Measurements from ENCODE around the gene DNAI2. TPM values are rescaled to one million over a fixed set of nuclear protein-coding genes. Genes with fewer than 3 reads are reported as not detected.

The DNAI2 gene
- total RNA-seq, 1 experiment from 2014 or later = not detected

GRCh38 chr17:74245871-74246270 is 28.2 kb upstream of the DNAI2 start:
- DNase-seq (no peak), ATAC-seq (no peak)
- H3K9ac ChIP-seq (ENCODE audit: low read length) = no peak overlapping the region
- H3K36me3 ChIP-seq (ENCODE audit: low read depth, low read length) = no peaks in the 10 kb centered on the region
- H3K4me1 ChIP-seq (ENCODE audit: insufficient read depth, low read length) = no peaks in the 10 kb centered on the region
- no peak overlapping the region for H3K4me3 ChIP-seq (ENCODE audit: low read length)
- TF ChIP-seq CTCF (conservative IDR thresholded peaks at IDR 0.05; ENCODE audit: low read depth, low read length) = no peak
- no peak for TF ChIP-seq EZH2 (IDR thresholded peaks at IDR 0.05; ENCODE audit: low read length, unreplicated experiment)
- TF ChIP-seq EZH2phosphoT487 (IDR thresholded peaks at IDR 0.05; ENCODE audit: borderline replicate concordance, low read length) = no peak
- no peaks in the 10 kb centered on the region for H3K9me2 ChIP-seq (replicated peaks; ENCODE audit: low read length)
- BruUV-seq (replicated peaks) = no TSS peak
- ChIA-PET CTCF (no interaction called here), POLR2A (ENCODE audit: unreplicated experiment) (no interaction called here)
- H3K27ac ChIP-seq (ENCODE audit: low read length) = no peak overlapping the region
- no peak overlapping the region for H2AFZ ChIP-seq (ENCODE audit: low read length)
- intact Hi-C loops (cut with micrococcal nuclease) = no loop called here
- H3F3A ChIP-seq (ENCODE audit: low read length, unreplicated experiment) = no peaks in the 10 kb centered on the region
- no peaks in the 10 kb centered on the region for H3K9me3 ChIP-seq (ENCODE audit: low read length)
- H4K20me1 ChIP-seq (ENCODE audit: low read length) = no peaks in the 10 kb centered on the region
- no peak overlapping the region for H3K4me2 ChIP-seq (ENCODE audit: low read length)
- H3K79me2 ChIP-seq (ENCODE audit: low read length) = no peaks in the 10 kb centered on the region
- no peaks in the 10 kb centered on the region for H3K27me3 ChIP-seq (ENCODE audit: low read length)

DNA sequence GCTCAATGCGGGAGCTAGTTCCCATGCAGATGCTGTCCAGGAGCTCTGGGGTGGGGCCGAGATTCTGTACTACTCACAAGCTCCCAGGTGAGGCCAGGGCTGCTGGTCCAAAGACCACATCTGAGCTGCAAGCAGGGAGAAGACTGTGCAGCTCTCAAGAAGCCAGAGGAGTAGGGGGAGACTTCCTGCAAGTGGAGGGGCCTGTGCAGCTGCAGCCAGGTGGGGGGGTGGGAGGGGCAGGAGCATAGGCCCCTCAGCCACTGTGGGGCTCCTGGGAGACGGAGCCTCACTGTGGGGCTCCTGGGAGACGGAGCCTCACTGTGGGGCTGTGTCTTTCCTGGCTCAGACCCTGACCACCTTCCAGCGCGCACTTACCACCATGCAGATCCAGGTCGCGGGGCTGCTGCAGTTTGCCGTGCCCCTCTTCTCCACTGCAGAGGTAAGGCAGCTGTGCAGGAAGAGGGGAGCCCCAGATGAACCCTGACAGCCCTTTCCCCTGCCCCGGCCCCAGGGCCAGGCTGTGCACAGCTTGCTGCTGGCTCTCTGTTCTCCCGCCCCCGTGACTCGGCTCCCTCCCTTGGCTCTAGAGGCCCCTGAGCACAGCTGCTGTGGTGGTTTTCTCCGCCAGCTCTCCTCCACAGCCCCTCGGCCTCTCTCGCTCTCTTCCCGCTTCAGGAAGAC is 24.3 kb upstream of the DNAI2 start:
- Histone ChIP-seq H3F3A (ENCODE audit: low read length, unreplicated experiment) (no peaks in the 10 kb centered on the region), H3K9me3 (ENCODE audit: low read length) (no peaks in the 10 kb centered on the region), H3K9ac (ENCODE audit: low read length) (no peak overlapping the region), H3K9me2 (replicated peaks; ENCODE audit: low read length) (no peaks in the 10 kb centered on the region), H2AFZ (ENCODE audit: low read length) (no peak overlapping the region), H3K36me3 (ENCODE audit: low read depth, low read length) (no peaks in the 10 kb centered on the region), H3K27ac (ENCODE audit: low read length) (no peak overlapping the region), H3K27me3 (ENCODE audit: low read length) (no peaks in the 10 kb centered on the region), H3K4me1 (ENCODE audit: insufficient read depth, low read length) (no peaks in the 10 kb centered on the region), H3K4me2 (ENCODE audit: low read length) (no peak overlapping the region), H4K20me1 (ENCODE audit: low read length) (no peaks in the 10 kb centered on the region), H3K79me2 (ENCODE audit: low read length) (no peaks in the 10 kb centered on the region), H3K4me3 (ENCODE audit: low read length) (no peak overlapping the region)
- ATAC-seq (no peak), DNase-seq (no peak)
- BruUV-seq (replicated peaks) = no TSS peak
- ChIA-PET POLR2A (ENCODE audit: unreplicated experiment) (no interaction called here), CTCF (no interaction called here)
- intact Hi-C loops (cut with micrococcal nuclease) = no loop called here
- no peak for TF ChIP-seq EZH2phosphoT487 (IDR thresholded peaks at IDR 0.05; ENCODE audit: borderline replicate concordance, low read length)
- no peak for TF ChIP-seq EZH2 (IDR thresholded peaks at IDR 0.05; ENCODE audit: low read length, unreplicated experiment)
- no peak for TF ChIP-seq CTCF (conservative IDR thresholded peaks at IDR 0.05; ENCODE audit: low read depth, low read length)

- no peaks in the 10 kb centered on the region for H3K27me3 ChIP-seq (ENCODE audit: low read length)
- no peak overlapping the region for H3K4me3 ChIP-seq (ENCODE audit: low read length)
- intact Hi-C loops (cut with micrococcal nuclease) = no loop called here
- no peaks in the 10 kb centered on the region for H3K36me3 ChIP-seq (ENCODE audit: low read depth, low read length)
- H3K79me2 ChIP-seq (ENCODE audit: low read length) = no peaks in the 10 kb centered on the region
- ChIA-PET CTCF (no interaction called here), POLR2A (ENCODE audit: unreplicated experiment) (no interaction called here)
- no peak overlapping the region for H3K27ac ChIP-seq (ENCODE audit: low read length)
- H3K4me2 ChIP-seq (ENCODE audit: low read length) = no peak overlapping the region
- H3K9ac ChIP-seq (ENCODE audit: low read length) = no peak overlapping the region
- no peaks in the 10 kb centered on the region for H3K4me1 ChIP-seq (ENCODE audit: insufficient read depth, low read length)
- no peaks in the 10 kb centered on the region for H3F3A ChIP-seq (ENCODE audit: low read length, unreplicated experiment)
- H2AFZ ChIP-seq (ENCODE audit: low read length) = no peak overlapping the region
- no TSS peak for BruUV-seq (replicated peaks)
- ATAC-seq = no peak
- no peaks in the 10 kb centered on the region for H4K20me1 ChIP-seq (ENCODE audit: low read length)
- no peak for DNase-seq
- H3K9me2 ChIP-seq (replicated peaks; ENCODE audit: low read length) = no peaks in the 10 kb centered on the region
- TF ChIP-seq EZH2phosphoT487 (IDR thresholded peaks at IDR 0.05; ENCODE audit: borderline replicate concordance, low read length) (no peak), CTCF (conservative IDR thresholded peaks at IDR 0.05; ENCODE audit: low read depth, low read length) (no peak), EZH2 (IDR thresholded peaks at IDR 0.05; ENCODE audit: low read length, unreplicated experiment) (no peak)
- no peaks in the 10 kb centered on the region for H3K9me3 ChIP-seq (ENCODE audit: low read length)
These were observed 23.6 kb upstream of the DNAI2 start for GRCh38 chr17:74250324-74250995.
